Jurkat, Clone E6-1 (cell line): Measurements from ENCODE around the gene IVNS1ABP.
"Not testable (repeated sequence)": the region's sequence is repeated elsewhere in the genome, so short reads cannot be mapped to it uniquely, and the experiment has no call there.

Experiments
- DNase-seq: peaks from one replicate; pipeline ENCODE4 v3.0.0-alpha.2; 2011; ENCODE audit warnings: low read depth, low spot score
- H3K4me3 ChIP-seq: 2 replicates; pipeline ENCODE4 v1.5.1; 2011; ENCODE audit warnings: mild to moderate bottlenecking, low read length, control low read depth, moderate library complexity

IVNS1ABP gene

GRCh38 chr1:185265314-185265713 lies 51.7 kb downstream of the IVNS1ABP start:
- DNase-seq: no peak
- H3K4me3 ChIP-seq: no peak overlapping the region

GRCh38 chr1:185263780-185264179 lies 53.3 kb downstream of the IVNS1ABP start:
- H3K4me3 ChIP-seq: no peak overlapping the region

DNA sequence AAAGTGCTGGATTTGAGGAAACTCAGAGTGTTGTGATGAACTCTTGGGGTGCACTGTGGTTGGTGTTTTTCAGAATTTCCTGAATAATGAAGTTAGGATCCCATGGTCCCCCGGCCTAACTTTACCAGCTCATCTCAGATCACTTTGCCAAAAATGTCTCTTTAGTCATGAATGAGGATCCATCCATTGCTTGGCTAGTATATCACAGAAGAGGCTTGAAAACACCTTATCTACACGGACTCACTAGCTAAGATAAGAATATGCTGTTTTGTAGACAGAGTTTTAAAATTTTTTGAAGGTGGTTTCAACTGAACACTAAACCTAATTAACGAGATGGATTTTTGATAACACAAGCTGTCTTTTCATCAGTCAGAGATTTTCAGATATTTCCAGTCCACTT lies 53.8 kb downstream of the IVNS1ABP start:
- no peak for DNase-seq
- no peak overlapping the region for H3K4me3 ChIP-seq

More at GRCh38 chr1:185263780-185264179, 53.3 kb downstream of the IVNS1ABP start:
- no peak for DNase-seq

- no peak overlapping the region for H3K4me3 ChIP-seq
- no peak for DNase-seq
Measured at GRCh38 chr1:185262151-185262550, 54.9 kb downstream of the IVNS1ABP start.

- H3K4me3 ChIP-seq: no peak overlapping the region
- no peak for DNase-seq
Measured at GRCh38 chr1:185260611-185261010, 56.4 kb downstream of the IVNS1ABP start.

DNA sequence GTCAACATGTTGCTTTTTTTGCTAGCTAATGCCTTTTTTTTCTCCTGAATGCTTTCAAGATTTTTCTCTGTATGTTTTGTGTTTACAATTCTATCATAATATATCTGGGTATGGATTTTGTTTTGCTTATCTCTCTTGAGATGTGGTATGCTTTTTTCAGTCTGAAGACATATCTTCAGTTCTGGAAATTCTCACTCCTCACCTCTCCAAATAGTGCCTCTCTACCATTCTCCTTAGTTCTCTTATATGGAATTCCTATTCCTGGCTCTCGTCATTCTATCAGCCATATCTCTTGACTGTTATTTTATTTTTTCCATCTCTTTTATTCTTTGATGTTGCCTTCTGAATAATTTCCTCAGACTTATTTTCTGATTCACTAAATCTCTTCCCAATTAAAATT lies 58.4 kb downstream of the IVNS1ABP start:
- H3K4me3 ChIP-seq: no peak overlapping the region
- no peak for DNase-seq

- peak overlapping the region; percentile 62 for H3K4me3 ChIP-seq
- no peak for DNase-seq
Measured at GRCh38 chr1:185257950-185258208, 59.2 kb downstream of the IVNS1ABP start.

DNA sequence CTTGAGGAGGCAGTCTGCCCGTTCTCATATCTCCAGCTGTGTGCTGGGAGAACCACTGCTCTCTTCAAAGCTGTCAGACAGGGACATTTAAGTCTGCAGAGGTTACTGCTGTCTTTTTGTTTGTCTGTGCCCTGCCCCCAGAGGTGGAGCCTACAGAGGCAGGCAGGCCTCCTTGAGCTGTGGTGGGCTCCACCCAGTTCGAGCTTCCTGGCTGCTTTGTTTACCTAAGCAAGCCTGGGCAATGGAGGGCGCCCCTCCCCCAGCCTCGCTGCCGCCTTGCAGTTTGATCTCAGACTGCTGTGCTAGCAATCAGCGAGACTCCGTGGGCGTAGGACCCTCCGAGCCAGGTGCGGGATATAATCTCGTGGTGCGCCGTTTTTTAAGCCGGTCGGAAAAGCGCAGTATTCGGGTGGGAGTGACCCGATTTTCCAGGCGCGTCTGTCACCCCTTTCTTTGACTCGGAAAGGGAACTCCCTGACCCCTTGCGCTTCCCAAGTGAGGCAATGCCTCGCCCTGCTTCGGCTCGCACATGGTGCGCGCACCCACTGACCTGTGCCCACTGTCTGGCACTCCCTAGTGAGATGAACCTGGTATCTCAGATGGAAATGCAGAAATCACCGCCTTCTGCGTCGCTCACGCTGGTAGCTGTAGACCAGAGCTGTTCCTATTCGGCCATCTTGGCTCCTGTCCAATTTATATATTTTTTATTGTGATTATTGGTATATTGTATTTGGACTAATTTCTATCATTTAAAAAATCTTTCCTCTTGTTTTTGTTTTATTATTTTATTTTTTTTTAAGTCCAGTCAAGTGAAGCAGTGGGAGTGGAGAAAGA lies 59.7 kb downstream of the IVNS1ABP start:
- H3K4me3 ChIP-seq: peak overlapping the region; percentile 62
- DNase-seq: peak; percentile 19

GRCh38 chr1:185255595-185255994 lies 61.4 kb downstream of the IVNS1ABP start:
- not testable (repeated sequence) for DNase-seq, H3K4me3 ChIP-seq

GRCh38 chr1:185252404-185252803 lies 64.6 kb downstream of the IVNS1ABP start:
- DNase-seq: not testable (repeated sequence)

GRCh38 chr1:185251928-185252327 lies 65.1 kb downstream of the IVNS1ABP start:
- DNase-seq, H3K4me3 ChIP-seq: not testable (repeated sequence)

More at GRCh38 chr1:185252404-185252803, 64.6 kb downstream of the IVNS1ABP start:
- H3K4me3 ChIP-seq: not testable (repeated sequence)

DNA sequence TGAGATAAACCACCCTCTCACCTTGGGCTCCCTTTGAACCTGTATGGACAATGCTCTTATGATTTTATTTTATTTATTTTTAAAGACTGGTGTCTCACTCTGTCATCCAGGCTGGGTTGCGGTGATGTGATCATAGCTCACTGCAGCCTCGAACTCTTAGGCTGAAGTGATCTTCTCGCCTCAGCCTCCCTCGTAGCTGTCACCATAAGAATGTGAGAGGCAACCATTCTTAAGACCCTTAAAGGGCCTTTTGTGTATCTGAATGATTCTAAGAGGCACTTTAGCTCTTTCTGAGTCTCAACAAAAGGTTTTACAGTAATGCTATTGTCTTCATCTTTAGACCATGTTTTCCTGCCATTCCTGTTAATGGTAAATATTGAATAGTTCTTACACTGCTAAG lies 67.0 kb downstream of the IVNS1ABP start:
- H3K4me3 ChIP-seq: no peak overlapping the region
- DNase-seq: no peak

DNA sequence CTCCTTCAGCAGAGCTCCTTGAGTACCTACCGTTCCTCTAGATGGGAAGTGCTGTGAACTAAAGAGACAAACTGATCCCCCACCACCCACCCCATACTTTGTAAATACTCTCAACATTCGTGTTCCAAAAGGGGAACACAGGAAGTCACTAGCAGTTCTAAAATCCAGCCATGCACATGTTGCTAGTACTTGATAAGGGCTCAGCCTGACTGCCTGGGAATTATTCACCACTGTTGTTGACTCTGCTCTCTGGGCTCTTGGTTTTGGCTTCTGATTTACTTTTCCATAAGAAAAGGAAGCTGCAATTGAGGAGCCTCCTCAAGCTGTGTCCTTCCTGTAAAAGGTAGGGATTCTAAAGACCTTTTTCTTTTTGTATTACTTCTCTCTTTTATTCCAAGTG lies 67.5 kb downstream of the IVNS1ABP start:
- DNase-seq: no peak
- no peak overlapping the region for H3K4me3 ChIP-seq
